ENCODE measurements around the gene ANKRD12.

- TF ChIP-seq CTCF (IDR thresholded peaks at IDR 0.05) = no peak
- no peak for TF ChIP-seq POLR2A (IDR thresholded peaks at IDR 0.05)
These were observed 167.9 kb downstream of the ANKRD12 start for GRCh38 chr18:9304388-9305070.

All from heart left ventricle (tissue), 13 donors.